Measurements from ENCODE around the gene PLA2G4A. TPM values are rescaled to one million over a fixed set of nuclear protein-coding genes. Genes with fewer than 3 reads are reported as not detected.

Gene PLA2G4A
- total RNA-seq, 1 experiment from 2014 or later, result 3.8 TPM

DNA sequence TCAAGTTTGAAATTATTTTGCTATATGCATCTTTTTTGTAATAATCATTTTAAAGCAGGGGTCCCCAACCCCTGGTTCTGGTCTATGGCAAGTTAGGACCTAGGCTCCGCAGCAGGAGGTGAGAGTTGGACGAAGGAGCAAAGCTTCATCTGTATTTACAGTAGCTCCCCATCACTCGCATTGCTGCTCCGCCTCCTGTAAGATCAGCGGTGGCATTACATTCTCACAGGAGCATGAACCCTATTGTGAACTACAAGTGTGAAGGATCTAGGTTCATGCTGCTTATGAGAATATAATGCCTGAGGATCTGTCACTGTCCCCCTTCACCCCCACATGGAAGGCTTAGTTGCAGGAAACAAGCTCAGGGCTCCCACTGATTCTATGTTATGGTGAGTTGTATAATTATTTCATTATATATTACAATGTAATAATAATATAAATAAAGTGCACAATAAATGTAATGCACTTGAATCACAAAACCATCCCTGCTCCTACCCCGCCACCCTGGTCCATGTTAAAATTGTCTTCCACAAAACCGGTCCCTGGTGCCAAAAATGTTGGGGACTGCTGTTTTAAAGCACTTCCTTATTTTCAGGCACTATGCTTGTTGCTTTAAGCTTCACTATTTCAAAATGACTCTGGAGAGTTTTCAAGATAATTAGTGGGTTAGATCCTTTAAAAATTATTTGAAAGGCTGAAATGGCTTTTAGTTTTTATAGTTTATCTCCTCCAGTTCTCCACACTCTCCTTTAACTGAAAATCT is 74.8 kb downstream of the PLA2G4A start:
- Mint-ChIP-seq H3K27me3 (ENCODE audit: insufficient read depth, unreplicated experiment) (no peaks in the 10 kb centered on the region), H3K4me3 (ENCODE audit: unreplicated experiment) (no peak overlapping the region), H3K36me3 (ENCODE audit: insufficient read depth, unreplicated experiment) (no peaks in the 10 kb centered on the region), H3K4me1 (ENCODE audit: insufficient read depth, unreplicated experiment) (no peaks in the 10 kb centered on the region), H3K27ac (ENCODE audit: low read depth, unreplicated experiment) (no peak overlapping the region), H3K9me3 (ENCODE audit: unreplicated experiment) (no peaks in the 10 kb centered on the region)
- ChIA-PET CTCF (interaction anchor here (0.6 to 1.7 kb wide), 8 partner anchors 34 to 662 kb away, joined by 3 to 6 read pairs (median 3); no protein-coding TSS in a partner anchor), POLR2A (interaction anchor here (0.7 kb wide), 1 partner anchor 79 kb away, joined by 3 read pairs; no protein-coding TSS in a partner anchor)
- BruUV-seq (replicated peaks), result no TSS peak
- TF ChIP-seq, protein P1, sequence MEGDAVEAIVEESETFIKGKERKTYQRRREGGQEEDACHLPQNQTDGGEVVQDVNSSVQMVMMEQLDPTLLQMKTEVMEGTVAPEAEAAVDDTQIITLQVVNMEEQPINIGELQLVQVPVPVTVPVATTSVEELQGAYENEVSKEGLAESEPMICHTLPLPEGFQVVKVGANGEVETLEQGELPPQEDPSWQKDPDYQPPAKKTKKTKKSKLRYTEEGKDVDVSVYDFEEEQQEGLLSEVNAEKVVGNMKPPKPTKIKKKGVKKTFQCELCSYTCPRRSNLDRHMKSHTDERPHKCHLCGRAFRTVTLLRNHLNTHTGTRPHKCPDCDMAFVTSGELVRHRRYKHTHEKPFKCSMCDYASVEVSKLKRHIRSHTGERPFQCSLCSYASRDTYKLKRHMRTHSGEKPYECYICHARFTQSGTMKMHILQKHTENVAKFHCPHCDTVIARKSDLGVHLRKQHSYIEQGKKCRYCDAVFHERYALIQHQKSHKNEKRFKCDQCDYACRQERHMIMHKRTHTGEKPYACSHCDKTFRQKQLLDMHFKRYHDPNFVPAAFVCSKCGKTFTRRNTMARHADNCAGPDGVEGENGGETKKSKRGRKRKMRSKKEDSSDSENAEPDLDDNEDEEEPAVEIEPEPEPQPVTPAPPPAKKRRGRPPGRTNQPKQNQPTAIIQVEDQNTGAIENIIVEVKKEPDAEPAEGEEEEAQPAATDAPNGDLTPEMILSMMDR (IDR thresholded peaks at IDR 0.05; ENCODE audit: unreplicated experiment), result no peak
- no peak for DNase-seq (ENCODE audit: unreplicated experiment)
- intact Hi-C loops (cut with micrococcal nuclease), result no loop called here

DNA sequence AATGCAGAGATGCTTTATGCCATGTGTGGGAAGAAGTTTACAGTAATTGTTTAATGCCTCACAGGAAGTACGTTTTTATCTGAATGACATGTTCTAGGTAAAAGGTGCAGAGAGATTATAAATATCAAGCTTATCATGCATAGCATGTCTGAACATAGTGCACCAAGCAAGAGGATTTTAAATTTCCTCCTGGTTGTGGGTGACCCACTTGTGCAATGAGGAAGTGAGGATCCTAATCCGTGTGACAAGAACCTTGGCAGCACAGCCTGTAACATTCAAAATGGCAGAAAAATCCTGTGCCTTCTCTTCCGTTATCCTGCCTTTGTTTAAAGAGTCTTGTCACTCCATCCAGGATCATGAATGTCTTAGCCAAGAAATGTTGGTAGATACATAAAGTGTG is 75.6 kb downstream of the PLA2G4A start:
- TF ChIP-seq, protein P1 (IDR thresholded peaks at IDR 0.05; ENCODE audit: unreplicated experiment), result no peak
- intact Hi-C loops (cut with micrococcal nuclease), result no loop called here
- ChIA-PET POLR2A (no interaction called here), CTCF (interaction anchor here (0.9 to 1.2 kb wide), 2 partner anchors 73 to 323 kb away, joined by 3 read pairs; no protein-coding TSS in a partner anchor)
- DNase-seq (ENCODE audit: unreplicated experiment), result no peak
- BruUV-seq (replicated peaks), result no TSS peak
- Mint-ChIP-seq H3K27ac (ENCODE audit: low read depth, unreplicated experiment) (no peak overlapping the region), H3K9me3 (ENCODE audit: unreplicated experiment) (no peaks in the 10 kb centered on the region), H3K4me3 (ENCODE audit: unreplicated experiment) (no peak overlapping the region), H3K36me3 (ENCODE audit: insufficient read depth, unreplicated experiment) (no peaks in the 10 kb centered on the region), H3K4me1 (ENCODE audit: insufficient read depth, unreplicated experiment) (no peaks in the 10 kb centered on the region), H3K27me3 (ENCODE audit: insufficient read depth, unreplicated experiment) (no peaks in the 10 kb centered on the region)

DNA sequence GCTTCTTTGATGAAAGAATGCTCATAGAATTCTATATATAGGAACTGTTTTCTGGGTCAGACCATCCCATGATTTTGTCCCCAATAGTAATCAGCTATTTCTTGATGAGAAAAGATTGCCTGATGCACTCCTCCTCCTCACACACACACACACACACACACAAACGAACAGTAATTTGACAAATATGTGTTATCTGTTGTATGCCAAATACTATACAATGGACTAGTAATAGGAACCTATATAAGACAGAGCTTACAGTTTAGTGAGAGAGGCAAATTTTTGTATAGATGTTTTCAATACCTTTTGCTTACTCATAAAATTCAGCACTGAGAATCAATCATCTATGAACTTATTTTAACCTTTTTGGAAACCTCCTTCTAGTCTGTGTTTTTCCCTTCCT is 76.8 kb downstream of the PLA2G4A start:
- H3K4me1 Mint-ChIP-seq (ENCODE audit: insufficient read depth, unreplicated experiment), result no peaks in the 10 kb centered on the region
- no peaks in the 10 kb centered on the region for H3K36me3 Mint-ChIP-seq (ENCODE audit: insufficient read depth, unreplicated experiment)
- no peak overlapping the region for H3K4me3 Mint-ChIP-seq (ENCODE audit: unreplicated experiment)
- no peaks in the 10 kb centered on the region for H3K9me3 Mint-ChIP-seq (ENCODE audit: unreplicated experiment)
- TF ChIP-seq, protein P1 (IDR thresholded peaks at IDR 0.05; ENCODE audit: unreplicated experiment), result no peak
- intact Hi-C loops (cut with micrococcal nuclease), result no loop called here
- BruUV-seq (replicated peaks), result no TSS peak
- no peak for DNase-seq (ENCODE audit: unreplicated experiment)
- ChIA-PET CTCF (interaction anchor here (0.5 to 2.7 kb wide), 3 partner anchors 9 to 79 kb away, joined by 3 to 15 read pairs (median 5); no protein-coding TSS in a partner anchor), POLR2A (interaction anchor here (0.7 kb wide), 1 partner anchor 272 kb away, joined by 5 read pairs; no protein-coding TSS in a partner anchor)
- H3K27ac Mint-ChIP-seq (ENCODE audit: low read depth, unreplicated experiment), result no peak overlapping the region
- no peaks in the 10 kb centered on the region for H3K27me3 Mint-ChIP-seq (ENCODE audit: insufficient read depth, unreplicated experiment)

DNA sequence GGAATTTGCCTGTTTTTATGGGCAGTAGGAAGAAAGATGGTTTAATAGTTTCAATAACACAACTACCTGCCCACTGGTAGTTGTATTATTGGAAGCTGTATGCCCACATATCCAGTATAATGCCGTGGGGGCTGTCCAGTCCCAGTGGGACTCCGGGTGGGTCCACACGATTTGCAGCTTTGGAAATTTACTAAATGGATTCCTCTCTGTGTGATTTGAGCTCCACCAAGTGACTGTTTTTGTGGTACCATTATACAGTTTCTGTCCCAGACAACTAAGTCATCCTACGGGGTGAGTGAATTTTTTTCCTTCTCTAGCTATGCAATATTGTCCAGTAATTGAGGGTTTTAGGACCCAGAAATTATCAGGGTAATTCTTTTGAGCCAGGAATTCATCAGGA is 86.8 kb downstream of the PLA2G4A start:
- ChIA-PET CTCF (interaction anchor here (0.6 to 7.4 kb wide), 17 partner anchors 10 to 436 kb away, joined by 3 to 35 read pairs (median 3); no protein-coding TSS in a partner anchor), POLR2A (interaction anchor here (0.5 to 0.7 kb wide), 2 partner anchors 508 to 775 kb away, joined by 3 read pairs; no protein-coding TSS in a partner anchor)
- TF ChIP-seq, protein P1 (IDR thresholded peaks at IDR 0.05; ENCODE audit: unreplicated experiment), result no peak
- Mint-ChIP-seq H3K4me3 (ENCODE audit: unreplicated experiment) (no peak overlapping the region), H3K36me3 (ENCODE audit: insufficient read depth, unreplicated experiment) (no peaks in the 10 kb centered on the region), H3K27me3 (ENCODE audit: insufficient read depth, unreplicated experiment) (no peaks in the 10 kb centered on the region), H3K9me3 (ENCODE audit: unreplicated experiment) (no peaks in the 10 kb centered on the region), H3K4me1 (ENCODE audit: insufficient read depth, unreplicated experiment) (peaks cover 5% of the 10 kb centered on the region), H3K27ac (ENCODE audit: low read depth, unreplicated experiment) (no peak overlapping the region)
- intact Hi-C loops (cut with micrococcal nuclease), result loop anchor here (1.0 to 10.0 kb wide), 3 partner anchors 191 to 513 kb away; no protein-coding TSS in a partner anchor
- no peak for DNase-seq (ENCODE audit: unreplicated experiment)
- no TSS peak for BruUV-seq (replicated peaks)

All from MCF 10A (cell line).